HL-60/S4 treated with phorbol 12-myristate 13-acetate at 8.2 ng/mL for 4 days and 3 days (cell line): ENCODE data around the gene IRS2.

Source experiments
- in situ Hi-C: fragments of 300-500 bp; cut with MboI; formaldehyde crosslinking; loops from 2 replicates; pipeline ENCODE4 v1.15.0; 2022; ENCODE audit warnings: low sequenced_read_pairs

IRS2 gene

GRCh38 chr13:109809216-109809932, 23.0 kb upstream of the IRS2 start:
- in situ Hi-C loops: no loop called here

DNA sequence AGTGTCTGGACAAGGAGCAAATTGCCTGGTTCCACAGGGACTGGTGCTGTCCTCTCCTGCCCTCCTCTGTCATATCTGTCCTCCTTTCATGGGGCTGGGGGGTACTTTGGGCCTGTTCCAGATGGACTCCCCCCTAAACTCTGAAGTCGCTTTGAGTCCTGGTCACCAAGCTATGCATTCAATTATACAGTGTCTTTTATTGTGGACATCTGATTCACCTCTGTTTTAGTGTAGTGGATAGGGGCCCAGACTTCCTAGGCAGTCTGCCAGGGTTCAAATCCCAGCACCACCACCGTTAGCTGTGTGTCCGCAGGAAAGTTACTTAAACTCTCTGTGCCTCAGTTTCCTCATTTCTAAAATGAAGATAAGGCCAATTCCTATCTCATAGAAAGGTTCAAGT, 21.0 kb upstream of the IRS2 start:
- in situ Hi-C loops: no loop called here

GRCh38 chr13:109804654-109805053, 18.3 kb upstream of the IRS2 start:
- in situ Hi-C loops: no loop called here

DNA sequence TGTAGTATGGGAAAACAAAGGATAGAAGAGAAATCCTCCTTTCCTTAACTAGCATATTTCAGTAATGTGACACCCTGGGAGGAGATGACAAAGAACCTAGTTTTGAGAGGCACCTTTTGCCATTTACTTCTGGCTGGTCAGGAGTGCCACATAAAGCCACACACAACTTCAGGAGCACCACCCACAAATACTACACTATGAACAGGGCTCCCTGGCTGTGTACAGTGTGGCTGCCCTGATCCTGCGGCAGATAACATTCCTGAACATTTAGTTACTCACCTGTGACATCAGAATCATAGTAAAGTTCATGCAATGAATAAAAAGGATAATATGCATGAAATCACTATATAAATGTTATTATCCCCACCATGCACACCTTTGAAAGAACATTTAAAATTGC, 17.4 kb upstream of the IRS2 start:
- in situ Hi-C loops: no loop called here

DNA sequence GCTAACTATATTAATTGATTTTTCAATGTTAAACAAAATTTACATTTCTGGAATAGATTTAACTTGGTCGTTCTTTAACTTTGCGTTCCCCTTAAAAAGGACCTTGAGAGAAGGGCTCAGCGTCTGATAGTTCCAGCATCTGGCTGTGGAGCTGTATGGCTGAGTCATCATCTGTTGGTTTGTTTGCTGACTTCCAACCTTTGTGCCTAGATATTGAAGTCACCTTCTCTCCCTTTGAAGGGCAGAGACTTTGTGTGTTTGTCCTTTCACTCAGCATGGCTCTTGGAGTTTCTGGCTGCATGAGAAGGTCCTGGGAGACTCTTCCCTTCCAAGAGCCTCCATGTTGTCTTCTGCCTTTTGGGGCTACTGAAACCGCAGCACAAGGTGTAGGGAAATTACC, 16.6 kb upstream of the IRS2 start:
- in situ Hi-C loops: no loop called here

DNA sequence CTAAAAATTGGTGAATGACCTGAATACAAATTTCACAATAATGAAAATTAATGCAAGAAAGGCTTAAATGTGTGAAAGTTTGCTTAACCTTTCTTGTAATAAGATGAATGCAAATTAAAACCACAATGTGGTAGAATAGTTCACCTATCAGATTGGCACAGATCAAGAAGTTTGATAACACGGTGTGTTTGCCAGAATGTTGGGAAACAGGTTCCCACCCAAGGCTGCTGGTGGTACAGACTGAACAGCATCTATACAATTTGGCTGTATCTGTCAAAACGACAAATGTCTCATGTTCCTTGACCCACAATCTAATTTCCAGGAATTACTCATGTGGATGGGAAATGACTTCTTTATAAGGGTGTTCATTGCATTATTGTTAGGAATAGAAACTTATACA, 8.6 kb upstream of the IRS2 start:
- in situ Hi-C loops: loop anchor here (25.0 kb wide), 1 partner anchor 833 kb away; no protein-coding TSS in a partner anchor

DNA sequence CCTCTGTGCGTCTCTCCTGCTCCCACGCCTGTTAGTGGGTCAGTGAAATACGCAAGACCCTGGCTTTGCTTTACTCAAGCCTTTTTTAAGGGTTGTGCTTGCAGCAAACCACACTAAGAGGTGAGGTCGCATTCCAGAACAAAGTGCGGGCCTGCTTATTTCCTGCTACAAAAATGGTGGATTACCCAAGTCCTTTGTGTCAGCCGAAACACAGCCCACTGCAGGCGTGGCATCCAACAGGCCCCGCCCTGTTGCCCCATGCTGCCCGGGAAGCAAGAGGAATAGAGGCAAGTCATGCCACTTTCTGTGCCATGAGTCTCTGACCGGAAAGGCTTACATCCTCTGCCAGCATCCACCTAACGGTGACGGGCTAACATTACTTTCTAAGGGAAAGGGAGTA, 7.7 kb upstream of the IRS2 start:
- in situ Hi-C loops: loop anchor here (25.0 kb wide), 1 partner anchor 832 kb away; no protein-coding TSS in a partner anchor

DNA sequence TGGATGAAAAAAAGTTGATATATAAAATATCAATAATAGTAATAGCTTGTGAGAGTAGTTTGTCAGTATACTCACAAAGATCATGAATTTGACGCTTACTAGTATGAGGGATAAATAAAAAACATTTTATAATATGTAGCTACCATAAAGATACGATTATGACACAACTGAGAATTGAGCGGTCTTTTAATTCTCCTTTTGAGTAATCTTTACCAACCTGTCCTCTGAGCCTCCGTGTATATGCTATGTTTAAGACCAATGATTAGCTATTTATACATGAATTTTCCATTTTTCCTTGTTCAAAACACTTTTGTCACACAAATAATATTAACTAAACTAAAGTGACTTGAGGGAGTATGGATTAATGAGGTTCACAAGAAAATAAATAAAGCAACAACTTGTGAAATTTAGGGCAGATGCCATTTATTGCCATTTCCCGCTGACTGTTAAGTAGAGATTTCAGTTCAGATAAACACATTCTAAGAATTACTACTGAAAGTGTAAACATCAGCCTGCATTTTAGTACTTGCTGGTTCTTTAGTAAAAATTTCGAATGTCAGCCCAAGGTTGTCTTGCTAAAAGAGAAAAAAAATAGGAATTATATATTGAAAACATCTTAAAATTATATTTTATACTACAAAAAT, 6.2 kb upstream of the IRS2 start:
- in situ Hi-C loops: loop anchor here (25.0 kb wide), 1 partner anchor 830 kb away; no protein-coding TSS in a partner anchor

DNA sequence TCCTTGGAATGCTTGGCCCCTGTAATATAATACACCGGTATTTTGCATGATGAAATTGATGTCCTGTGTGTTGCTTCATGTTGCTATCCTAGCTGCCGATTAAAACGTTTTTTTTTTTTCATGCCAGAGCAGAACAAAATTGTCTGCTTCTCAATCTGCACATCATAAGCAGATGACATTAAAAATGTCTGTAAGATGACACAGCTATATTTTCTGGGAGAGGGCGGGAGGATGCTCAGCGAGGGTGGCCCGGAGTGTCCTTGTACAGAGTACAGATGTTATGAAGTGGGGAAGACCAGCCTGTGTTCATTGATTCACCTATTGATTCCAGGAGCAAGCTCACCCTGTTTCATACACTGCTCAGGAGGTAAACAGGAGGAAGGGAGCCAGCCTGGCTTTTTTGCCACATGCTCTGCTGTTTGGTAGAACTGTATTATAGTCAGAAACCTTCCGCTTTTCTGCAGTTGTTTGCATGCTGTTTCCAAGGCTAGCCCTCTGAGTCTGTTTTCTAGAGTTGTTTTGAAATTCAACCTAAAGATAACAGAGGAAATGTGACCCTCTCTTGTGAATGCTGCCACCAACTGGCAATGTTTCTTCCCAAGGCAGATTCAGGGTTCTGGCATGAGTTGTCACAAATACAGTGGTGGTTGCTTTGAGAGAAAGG, 4.7 kb upstream of the IRS2 start:
- in situ Hi-C loops: loop anchor here (25.0 kb wide), 1 partner anchor 829 kb away; no protein-coding TSS in a partner anchor

GRCh38 chr13:109790086-109790485, 3.7 kb upstream of the IRS2 start:
- in situ Hi-C loops: loop anchor here (25.0 kb wide), 1 partner anchor 828 kb away; no protein-coding TSS in a partner anchor

GRCh38 chr13:109789262-109789661, 2.9 kb upstream of the IRS2 start:
- in situ Hi-C loops: loop anchor here (25.0 kb wide), 1 partner anchor 827 kb away; no protein-coding TSS in a partner anchor

- in situ Hi-C loops: loop anchor here (25.0 kb wide), 1 partner anchor 826 kb away; no protein-coding TSS in a partner anchor
These were observed 2.2 kb upstream of the IRS2 start for GRCh38 chr13:109788372-109789111.

- in situ Hi-C loops: loop anchor here (25.0 kb wide), 1 partner anchor 825 kb away; no protein-coding TSS in a partner anchor
These were observed 962 bp upstream of the IRS2 start for GRCh38 chr13:109787135-109787954.

DNA sequence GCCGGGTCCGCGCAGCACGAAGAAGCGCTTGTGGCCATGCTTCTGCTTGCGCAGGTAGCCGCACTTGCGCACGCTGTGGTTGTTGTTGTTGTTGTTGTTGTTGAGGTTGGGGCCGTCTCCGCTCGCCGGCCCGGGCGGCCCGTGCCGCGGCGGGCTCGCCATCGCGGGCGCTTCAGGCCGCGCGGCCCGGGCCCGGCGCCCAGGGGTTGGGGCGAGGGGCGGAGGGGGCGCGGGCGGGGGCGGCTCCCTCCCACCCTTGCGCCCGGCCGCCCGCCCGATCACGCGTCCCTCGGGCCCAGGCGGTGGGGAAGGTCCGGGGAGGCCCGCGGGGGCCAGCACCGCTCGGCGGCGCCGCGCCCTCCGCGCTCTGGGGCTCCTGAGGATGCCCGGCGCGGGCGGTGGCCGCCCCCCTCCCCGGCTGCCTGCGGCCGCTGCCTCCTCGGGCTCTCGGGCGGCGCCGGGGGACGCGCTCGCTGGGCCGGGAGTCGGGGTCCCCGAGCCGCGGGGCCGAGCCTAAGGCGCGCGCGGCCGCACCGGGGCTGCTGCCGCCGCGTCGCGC, 412 bp downstream of the IRS2 start:
- in situ Hi-C loops: loop anchor here (25.0 kb wide), 1 partner anchor 824 kb away; no protein-coding TSS in a partner anchor

DNA sequence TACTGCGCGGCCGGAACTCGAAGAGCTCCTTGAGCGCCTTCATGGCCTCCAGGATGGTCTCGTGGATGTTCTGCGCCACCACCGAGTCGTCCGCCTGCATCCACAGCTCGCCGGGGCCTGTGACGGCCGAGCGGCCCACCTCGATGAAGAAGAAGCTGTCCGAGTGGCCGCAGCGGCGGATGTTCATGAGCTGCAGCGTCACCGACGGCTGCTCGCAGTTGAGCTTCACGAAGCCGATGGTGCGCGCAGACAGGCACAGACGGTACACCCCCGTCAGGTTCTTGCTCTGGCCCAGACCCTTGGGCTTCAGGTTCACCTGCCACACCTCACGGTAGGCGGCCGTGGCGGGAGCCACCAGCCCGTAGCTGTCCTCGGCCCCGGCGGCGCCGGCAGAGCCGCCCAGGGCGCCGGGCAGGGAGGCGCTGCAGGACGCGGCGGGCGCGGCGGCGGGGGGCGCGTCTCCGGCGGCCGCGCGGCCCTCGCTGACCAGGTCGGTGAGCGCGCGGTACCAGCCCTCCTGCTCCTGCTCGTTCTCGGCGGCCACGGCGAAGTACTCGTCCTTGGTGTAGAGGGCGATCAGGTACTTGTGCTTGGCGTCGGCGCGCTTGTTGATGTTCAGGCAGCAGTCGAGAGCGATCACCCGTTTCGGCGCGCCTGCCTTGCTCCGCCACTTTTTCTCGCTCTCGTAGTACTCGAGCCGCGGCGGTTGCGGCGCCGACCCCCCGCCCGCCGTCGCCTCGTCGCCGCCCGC, 1.1 kb downstream of the IRS2 start:
- in situ Hi-C loops: loop anchor here (25.0 kb wide), 1 partner anchor 823 kb away; no protein-coding TSS in a partner anchor

DNA sequence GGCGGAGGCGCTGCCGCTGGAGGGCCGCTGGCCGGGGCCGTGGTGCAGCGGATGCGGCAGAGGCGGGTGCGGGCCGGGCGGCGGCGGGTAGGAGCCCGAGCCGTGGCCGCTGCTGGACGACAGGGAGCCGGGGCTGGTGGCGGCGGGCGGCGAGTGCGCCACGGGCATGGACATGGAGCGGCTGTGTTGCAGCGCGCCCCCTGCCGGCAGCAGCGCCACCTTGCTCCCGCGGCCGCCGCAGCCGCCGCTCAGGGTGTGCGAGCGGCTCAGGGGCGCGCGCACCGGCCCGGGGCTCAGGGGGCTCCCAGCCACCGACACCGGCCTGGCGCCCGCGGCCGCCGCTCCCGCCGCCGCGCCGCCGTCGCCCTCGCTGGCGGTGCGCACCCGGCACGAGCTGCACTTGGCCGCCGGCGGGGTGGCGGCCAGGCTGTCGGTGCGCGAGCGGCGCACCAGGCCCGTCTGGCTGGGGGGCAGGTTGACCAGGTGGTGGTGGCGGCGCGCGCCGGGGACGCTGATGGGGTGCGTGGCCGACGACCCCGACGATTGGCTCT, 1.7 kb downstream of the IRS2 start:
- in situ Hi-C loops: loop anchor here (25.0 kb wide), 1 partner anchor 822 kb away; no protein-coding TSS in a partner anchor

DNA sequence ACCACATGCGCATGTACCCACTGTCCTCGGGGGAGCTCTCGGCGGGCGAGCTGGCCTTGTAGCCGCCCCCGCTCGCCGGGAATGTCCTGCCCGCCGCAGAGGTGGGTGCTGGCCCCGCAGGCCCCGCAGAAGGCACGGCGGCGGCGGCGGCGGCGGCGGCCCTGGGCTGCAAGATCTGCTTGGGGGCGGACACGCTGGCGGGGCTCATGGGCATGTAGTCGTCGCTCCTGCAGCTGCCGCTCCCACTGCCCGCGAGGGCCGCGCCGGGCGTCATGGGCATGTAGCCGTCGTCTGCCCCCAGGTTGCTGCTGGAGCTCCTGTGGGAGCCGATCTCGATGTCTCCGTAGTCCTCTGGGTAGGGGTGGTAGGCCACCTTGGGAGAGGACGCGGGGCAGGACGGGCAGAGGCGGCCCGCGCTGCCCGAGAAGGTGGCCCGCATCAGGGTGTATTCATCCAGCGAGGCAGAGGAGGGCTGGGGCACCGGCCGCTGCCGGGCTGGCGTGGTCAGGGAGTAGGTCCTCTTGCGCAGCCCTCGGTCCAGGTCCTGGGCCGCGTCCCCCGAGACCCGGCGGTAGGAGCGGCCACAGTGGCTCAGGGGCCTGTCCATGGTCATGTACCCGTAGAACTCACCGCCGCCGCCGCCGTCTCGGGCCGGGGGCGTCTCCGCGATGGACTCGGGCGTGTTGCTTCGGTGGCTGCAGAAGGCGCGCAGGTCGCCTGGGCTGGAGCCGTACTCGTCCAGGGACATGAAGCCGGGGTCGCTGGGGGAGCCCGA, 2.4 kb downstream of the IRS2 start:
- in situ Hi-C loops: loop anchor here (25.0 kb wide), 1 partner anchor 822 kb away; no protein-coding TSS in a partner anchor

GRCh38 chr13:109783447-109783814, 3.0 kb downstream of the IRS2 start:
- in situ Hi-C loops: loop anchor here (25.0 kb wide), 1 partner anchor 821 kb away; no protein-coding TSS in a partner anchor
